SH-SY5Y (cell line): Measurements from ENCODE around the gene OTOS.

Experiments
- GATA2 ChIP-seq: IDR thresholded peaks from 2 replicates; pipeline ENCODE4 v1.6.1; 2011; ENCODE audit warnings: mild to moderate bottlenecking, low read depth, low read length
- GATA3 ChIP-seq: IDR thresholded peaks from 2 replicates; pipeline ENCODE4 v1.6.1; 2011; ENCODE audit warnings: low read depth, mild to moderate bottlenecking, low read length, moderate library complexity

DNA sequence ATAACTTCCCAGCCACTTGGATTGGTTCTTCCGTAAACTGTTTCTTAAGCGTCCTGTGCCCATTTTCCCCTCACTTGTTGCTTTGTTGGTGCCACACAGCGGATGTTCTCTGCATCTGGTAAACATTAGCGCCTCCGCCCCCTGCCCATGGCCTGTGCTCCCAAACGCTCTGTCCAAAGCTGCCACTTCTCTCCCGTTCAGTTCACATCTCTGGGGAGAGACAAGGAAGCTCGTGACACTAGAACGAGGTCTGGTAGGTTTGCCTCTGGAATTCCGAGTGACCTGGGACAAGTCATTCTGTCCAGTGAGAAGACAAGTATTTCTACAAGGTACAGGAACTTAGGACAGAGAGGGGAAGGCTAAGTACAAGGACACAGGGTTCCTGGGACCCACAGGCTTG is 13.7 kb downstream of the OTOS start:
- no peak for TF ChIP-seq GATA3
- no peak for TF ChIP-seq GATA2
